Keratinocyte (primary cell): ENCODE data around the gene TUBB.

Experiments used
- CTCF ChIP-seq, 3 experiments: IDR thresholded peaks in 1 of 3; conservative IDR thresholded peaks in 1 of 3; optimal IDR thresholded peaks in 1 of 3; 2 replicates in 2 of 3; 3 replicates in 1 of 3; pipeline versions ENCODE3 to v1.5.1; 2011; ENCODE audit warnings: low read length in 3 of 3, mild to moderate bottlenecking in 3 of 3, moderate library complexity in 2 of 3, control low read depth in 1 of 3, inconsistent platforms in 1 of 3; ENCODE audit not compliant: insufficient read depth in 2 of 3; ENCODE audit errors: extremely low read depth in 1 of 3
- EZH2 ChIP-seq: IDR thresholded peaks from one replicate; pipeline ENCODE4 v1.6.1; 2012; ENCODE audit warnings: inconsistent platforms, mild to moderate bottlenecking, low read length, moderate library complexity

- TF ChIP-seq CTCF (optimal IDR thresholded peaks at IDR 0.05 in 1 of 3, IDR thresholded peaks at IDR 0.05 in 1 of 3, conservative IDR thresholded peaks at IDR 0.05 in 1 of 3; ENCODE audit: extremely low read depth in 1 of 3, insufficient read depth in 2 of 3, low read length in 3 of 3) (no peak), EZH2 (no peak)
Measured at GRCh38 chr6:30709101-30709868, 10.9 kb upstream of the TUBB start.
